Measurements from ENCODE around the gene SMAP1. TPM values are rescaled to one million over a fixed set of nuclear protein-coding genes. Genes with fewer than 3 reads are reported as not detected.
"Not testable (repeated sequence)": the region's sequence is repeated elsewhere in the genome, so short reads cannot be mapped to it uniquely, and the experiment has no call there.

The SMAP1 gene
- total and polyA plus RNA-seq, 9 of the 15 experiments (the other 6 are each of a cell fraction or from before 2014, with no cell fraction given) = 11.4 to 26.4 (median 15.5) TPM

DNA sequence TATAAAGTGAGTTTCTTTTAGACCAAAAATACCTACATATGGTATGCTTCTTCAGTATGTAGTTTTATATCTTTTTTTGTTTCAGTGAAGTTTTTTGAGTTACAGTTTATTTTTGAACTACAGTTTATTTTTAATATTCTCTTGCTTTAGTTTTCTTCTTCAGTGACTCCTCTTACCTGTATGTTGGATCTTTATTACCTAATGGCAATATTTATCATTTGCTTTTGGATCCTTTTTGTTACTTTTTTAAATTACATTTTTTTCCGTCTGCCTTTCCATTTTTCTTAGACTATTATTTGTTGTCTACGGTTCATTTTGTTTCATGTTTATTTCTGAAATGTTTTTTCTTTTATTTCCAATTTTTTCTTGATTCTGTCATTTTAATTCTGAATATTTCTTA is 71.9 kb downstream of the SMAP1 start (continued):
- TF ChIP-seq, protein P1, sequence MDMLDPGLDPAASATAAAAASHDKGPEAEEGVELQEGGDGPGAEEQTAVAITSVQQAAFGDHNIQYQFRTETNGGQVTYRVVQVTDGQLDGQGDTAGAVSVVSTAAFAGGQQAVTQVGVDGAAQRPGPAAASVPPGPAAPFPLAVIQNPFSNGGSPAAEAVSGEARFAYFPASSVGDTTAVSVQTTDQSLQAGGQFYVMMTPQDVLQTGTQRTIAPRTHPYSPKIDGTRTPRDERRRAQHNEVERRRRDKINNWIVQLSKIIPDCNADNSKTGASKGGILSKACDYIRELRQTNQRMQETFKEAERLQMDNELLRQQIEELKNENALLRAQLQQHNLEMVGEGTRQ (CRISPR knock-in tag; IDR thresholded peaks at IDR 0.05) = no peak
- TF ChIP-seq MCM3 (IDR thresholded peaks at IDR 0.05) (no peak), ZNF121 (CRISPR knock-in tag; conservative IDR thresholded peaks at IDR 0.05) (no peak), ZNF764 (CRISPR knock-in tag; IDR thresholded peaks at IDR 0.05; ENCODE audit: low read depth) (no peak)
- TF ChIP-seq, protein P2, sequence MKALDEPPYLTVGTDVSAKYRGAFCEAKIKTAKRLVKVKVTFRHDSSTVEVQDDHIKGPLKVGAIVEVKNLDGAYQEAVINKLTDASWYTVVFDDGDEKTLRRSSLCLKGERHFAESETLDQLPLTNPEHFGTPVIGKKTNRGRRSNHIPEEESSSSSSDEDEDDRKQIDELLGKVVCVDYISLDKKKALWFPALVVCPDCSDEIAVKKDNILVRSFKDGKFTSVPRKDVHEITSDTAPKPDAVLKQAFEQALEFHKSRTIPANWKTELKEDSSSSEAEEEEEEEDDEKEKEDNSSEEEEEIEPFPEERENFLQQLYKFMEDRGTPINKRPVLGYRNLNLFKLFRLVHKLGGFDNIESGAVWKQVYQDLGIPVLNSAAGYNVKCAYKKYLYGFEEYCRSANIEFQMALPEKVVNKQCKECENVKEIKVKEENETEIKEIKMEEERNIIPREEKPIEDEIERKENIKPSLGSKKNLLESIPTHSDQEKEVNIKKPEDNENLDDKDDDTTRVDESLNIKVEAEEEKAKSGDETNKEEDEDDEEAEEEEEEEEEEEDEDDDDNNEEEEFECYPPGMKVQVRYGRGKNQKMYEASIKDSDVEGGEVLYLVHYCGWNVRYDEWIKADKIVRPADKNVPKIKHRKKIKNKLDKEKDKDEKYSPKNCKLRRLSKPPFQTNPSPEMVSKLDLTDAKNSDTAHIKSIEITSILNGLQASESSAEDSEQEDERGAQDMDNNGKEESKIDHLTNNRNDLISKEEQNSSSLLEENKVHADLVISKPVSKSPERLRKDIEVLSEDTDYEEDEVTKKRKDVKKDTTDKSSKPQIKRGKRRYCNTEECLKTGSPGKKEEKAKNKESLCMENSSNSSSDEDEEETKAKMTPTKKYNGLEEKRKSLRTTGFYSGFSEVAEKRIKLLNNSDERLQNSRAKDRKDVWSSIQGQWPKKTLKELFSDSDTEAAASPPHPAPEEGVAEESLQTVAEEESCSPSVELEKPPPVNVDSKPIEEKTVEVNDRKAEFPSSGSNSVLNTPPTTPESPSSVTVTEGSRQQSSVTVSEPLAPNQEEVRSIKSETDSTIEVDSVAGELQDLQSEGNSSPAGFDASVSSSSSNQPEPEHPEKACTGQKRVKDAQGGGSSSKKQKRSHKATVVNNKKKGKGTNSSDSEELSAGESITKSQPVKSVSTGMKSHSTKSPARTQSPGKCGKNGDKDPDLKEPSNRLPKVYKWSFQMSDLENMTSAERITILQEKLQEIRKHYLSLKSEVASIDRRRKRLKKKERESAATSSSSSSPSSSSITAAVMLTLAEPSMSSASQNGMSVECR (CRISPR knock-in tag; IDR thresholded peaks at IDR 0.05) = no peak

DNA sequence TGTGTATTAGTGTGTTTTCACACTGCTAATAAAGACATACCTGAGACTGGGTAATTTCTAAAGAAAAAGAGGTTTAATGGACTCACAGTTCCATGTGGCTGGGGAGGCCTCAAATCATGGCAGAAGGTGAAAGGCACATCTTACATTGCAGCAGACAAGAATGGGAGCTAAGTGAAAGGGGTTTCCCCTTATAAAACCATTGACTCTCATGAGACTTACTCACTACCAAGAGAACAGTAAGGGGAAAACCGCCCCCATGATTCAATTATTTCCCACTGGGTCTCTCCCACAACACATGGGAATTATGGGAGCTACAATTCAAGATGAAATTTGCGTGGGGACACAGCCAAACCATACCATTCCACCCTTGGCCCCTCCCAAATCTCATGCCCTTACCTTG is 73.1 kb downstream of the SMAP1 start:
- H3K4me3 ChIP-seq; H3K9me3 ChIP-seq (replicated peaks; ENCODE audit: control insufficient read depth, insufficient read depth, low read depth, low read length); in situ Hi-C loops (cut with MboI); H4K20me1 ChIP-seq (replicated peaks; ENCODE audit: control insufficient read depth, insufficient read depth, low read length); H3K27me3 ChIP-seq (ENCODE audit: control insufficient read depth in 2 of 2, insufficient read depth in 2 of 2, low read length in 2 of 2); H3K4me2 ChIP-seq (ENCODE audit: insufficient read depth, low read length); H3K27ac ChIP-seq (ENCODE audit: extremely low read depth, low read depth, low read length); H3K4me1 ChIP-seq (replicated peaks in 1 of 2; ENCODE audit: control insufficient read depth in 2 of 2, insufficient read depth in 2 of 2, low read length in 2 of 2); H2AFZ ChIP-seq (ENCODE audit: low read depth, low read length); H3K9me1 ChIP-seq (ENCODE audit: control insufficient read depth, insufficient read depth, low read length); H3K36me3 ChIP-seq (ENCODE audit: control insufficient read depth, insufficient read depth, low read length); H3K79me2 ChIP-seq (ENCODE audit: control insufficient read depth, insufficient read depth, low read length); DNase-seq (ENCODE audit: extremely low read depth in 1 of 4, low spot score in 3 of 4); CTCF ChIA-PET (ENCODE audit: low intra/inter-chr PET ratio); FAIRE-seq; intact Hi-C loops (cut with micrococcal nuclease); H3K9ac ChIP-seq (ENCODE audit: insufficient read depth in 1 of 2, low read depth in 2 of 2, low read length in 2 of 2); ATAC-seq; BruUV-seq (replicated peaks): not testable (repeated sequence)
- POLR2A ChIA-PET = interaction anchor here (0.7 to 1.4 kb wide), 2 partner anchors 11 to 118 kb away, joined by 3 read pairs; no protein-coding TSS in a partner anchor
- WGBS (ENCODE audit: insufficient coverage, low coverage, missing lambda C conversion rate) = 30% methylated on average over 2 of the region's 2 CpGs

Measured in K562 (cell line).